HG03196 (cell line): ENCODE measurements around the gene OVCA2.

Experiments
- ATAC-seq: cut with Tn5 transposase; IDR thresholded peaks from one replicate; pipeline ENCODE4 v1.9.1; 2021; ENCODE audit not compliant: unreplicated experiment

OVCA2 gene

DNA sequence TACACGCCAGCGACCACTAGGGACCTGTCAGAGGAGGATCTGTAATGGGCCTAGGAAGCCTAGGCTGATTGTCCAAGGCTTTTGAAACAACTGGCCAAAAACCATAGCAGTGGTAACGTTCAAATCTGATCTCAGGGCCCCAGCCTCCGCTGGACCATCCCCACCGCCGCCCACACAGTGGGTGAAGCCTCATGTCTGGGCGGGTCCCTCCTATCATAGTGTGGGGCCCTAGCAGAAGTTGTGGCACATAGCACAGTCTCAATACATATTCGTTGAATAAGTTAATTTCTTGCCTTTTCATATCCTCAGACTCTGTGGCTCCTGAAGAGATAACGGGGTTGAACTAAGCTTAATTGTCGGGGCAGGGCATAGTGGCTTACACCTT is 11.1 kb upstream of the OVCA2 start:
- no peak for ATAC-seq

DNA sequence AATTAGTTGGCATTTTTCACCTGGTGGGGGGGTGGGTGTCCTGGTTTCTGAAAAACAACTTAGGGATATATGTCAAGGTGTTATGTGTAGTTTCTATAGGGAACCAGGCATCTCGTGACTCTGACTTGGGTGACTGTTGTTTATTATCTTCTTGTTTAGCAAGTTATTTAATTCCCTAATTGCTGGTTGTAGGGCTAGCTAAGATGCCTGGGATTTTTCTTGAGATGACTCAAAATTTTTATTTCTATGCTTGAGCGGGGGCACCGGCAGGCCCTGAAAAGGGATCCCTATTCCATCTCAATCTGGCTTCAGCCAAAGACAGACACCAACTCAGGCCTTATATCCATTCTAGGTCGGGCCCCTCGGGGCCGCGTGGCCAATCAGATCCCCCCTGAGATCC is 8.7 kb upstream of the OVCA2 start:
- ATAC-seq, result no peak

DNA sequence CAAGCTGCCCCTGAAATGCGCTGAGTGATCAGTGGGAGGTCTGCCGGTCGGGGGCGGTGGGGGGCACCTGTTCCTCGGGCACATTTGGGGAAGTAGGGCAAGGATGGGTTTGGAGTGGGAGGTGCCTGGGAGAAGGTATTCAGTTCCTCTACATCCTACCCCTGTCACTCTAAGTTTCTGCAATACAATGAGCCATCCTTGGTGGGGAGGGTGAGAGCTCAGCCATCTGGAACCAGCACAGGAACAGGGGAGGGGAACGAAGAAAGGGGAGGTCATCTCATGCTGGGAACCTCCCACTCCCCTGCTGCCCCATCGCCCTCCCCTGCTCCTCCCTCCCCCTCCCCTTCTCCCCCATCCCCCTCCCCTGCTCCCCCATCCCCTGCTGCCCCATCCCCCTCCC is 7.7 kb upstream of the OVCA2 start:
- ATAC-seq, result no peak

DNA sequence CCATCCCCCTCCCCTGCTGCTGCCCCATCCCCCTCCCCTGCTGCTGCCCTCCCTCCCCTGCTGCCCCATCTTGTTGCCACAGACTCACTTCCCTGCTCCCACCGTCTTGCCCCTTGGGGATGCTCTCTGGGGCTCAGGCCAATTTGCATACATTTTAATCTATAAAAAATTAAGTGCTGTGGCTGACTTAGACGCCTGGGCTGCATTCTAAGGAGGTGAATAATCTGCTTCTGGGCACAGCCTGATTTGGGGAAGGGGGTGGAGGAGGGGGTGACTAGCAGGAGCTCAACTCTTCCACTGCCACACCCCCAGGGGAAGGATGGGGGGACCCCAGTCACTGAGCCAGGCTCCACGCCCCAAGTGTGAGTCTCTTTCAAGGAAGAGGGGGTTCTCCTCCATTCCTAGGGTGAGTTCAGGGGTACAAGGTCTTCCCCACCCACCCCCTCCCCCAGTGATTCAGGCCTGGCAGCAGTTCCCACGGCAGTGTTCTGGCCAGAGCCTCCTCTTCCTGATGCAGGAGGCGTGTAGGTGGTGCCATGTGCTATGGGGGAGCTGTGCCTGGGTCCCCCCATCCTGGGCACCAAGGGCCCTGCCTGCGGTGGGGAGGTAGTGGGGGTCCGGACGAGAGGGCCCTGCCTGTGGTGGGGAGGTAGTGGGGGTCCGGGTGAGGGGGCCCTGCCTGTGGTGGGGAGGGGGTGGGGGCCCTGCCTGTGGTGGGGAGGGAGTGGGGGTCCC is 6.8 kb upstream of the OVCA2 start:
- ATAC-seq, result no peak

DNA sequence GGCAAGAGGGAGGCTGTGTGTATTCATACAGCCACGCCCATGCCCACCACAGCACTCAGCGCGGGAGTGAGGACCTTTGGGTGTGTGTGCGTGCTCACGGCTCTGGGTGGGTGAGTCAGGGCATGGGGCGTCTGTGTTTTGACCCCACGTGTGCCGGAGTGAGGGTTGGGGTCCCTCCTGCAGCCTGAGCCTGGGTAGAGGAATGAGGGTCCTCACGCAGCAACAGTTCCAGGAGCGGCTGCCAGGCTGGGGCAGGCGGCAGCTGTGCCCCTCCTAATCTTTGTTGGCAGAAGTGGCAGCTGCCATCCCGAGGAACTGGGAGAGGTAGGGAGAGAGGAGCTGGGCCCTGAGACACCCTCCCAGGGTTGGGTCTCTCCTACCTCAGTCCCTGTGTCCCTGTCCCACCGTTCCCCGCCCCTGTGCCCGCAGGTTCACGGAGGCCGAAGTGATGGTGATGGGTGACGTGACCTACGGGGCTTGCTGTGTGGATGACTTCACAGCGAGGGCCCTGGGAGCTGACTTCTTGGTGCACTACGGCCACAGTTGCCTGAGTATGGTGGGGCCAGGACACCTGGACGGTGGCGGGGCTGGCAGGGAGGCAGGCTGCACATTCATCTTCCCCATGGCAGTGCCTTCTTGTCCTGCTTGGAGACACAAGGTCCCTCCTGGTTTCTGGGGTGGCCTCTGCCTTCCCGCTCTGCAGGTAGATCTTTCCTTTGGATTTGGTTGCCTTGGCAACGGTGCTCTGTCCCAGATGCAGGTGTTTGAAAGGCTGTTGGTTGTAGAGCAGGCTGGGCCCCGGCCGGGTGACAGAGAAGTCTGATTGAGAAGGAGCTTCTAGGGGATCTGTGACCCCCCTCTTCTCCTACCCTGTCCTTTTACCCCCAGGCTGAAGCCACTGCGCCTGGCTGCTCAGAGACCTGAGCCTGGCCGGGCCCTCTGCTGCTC is 6.0 kb upstream of the OVCA2 start:
- ATAC-seq, result no peak

DNA sequence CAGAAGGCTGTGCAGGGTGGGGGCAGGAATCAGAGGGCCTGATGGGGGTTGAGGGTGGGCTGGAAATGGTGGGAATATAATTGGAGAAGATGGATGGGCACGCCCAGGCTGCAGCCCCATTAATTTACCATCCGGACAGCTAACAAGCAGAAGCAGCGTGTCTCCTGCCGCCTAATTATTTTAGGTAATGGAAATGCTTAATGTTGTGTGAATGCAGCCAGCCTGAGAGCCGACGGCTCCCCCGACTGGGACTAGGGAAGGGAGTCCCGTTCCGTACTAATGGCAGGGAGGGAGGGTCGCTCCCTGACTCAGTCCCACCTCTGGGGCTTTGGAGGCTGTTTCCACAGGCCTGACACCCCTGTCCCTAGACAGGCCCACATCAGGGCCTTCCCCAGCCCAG is 4.7 kb upstream of the OVCA2 start:
- ATAC-seq, result no peak

DNA sequence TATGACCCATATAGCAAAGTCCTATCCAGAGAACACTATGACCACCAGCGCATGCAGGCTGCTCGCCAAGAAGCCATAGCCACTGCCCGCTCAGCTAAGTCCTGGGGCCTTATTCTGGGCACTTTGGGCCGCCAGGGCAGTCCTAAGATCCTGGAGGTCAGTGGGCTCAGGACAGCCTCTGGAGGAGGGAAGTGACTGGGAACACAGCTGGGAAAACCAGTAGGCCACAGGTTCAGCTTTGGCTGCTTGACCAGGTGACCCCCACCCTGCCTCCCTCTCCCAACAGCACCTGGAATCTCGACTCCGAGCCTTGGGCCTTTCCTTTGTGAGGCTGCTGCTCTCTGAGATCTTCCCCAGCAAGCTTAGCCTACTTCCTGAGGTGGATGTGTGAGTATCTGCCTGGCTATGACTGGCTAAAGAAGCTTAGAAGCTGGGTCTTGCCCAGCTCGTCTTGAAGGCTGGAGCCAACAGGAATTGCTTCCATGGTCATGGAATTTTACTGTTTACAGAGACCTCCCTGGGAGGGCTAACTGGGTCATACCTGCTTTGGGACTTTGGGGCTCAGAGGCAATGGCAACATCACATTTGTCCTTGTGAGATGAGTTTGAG is 1.5 kb upstream of the OVCA2 start:
- ATAC-seq, result no peak

DNA sequence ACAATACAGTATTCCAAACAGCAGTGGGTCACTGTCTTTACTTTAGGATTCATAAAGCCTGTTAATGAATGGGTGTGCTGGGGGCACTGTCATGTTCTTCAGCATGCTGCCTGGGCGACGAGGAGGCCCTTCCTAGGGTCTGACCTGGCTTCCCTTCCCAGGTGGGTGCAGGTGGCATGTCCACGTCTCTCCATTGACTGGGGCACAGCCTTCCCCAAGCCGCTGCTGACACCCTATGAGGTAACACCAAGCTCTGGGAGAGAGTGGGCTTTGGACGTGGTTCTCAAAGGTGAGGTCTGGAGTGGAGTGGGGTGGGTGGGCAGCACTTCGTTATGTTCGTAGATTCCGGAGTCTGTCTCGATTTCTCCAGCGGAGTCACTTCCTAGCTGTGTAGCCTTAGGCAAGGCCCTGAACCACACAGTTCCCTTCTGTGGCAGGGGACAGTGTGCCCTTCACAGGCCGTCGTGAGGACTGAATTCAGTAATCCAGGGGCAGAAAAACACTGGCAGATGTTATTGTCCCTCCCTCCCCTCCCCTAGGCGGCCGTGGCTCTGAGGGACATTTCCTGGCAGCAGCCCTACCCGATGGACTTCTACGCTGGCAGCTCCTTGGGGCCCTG is 771 bp upstream of the OVCA2 start:
- ATAC-seq, result no peak

DNA sequence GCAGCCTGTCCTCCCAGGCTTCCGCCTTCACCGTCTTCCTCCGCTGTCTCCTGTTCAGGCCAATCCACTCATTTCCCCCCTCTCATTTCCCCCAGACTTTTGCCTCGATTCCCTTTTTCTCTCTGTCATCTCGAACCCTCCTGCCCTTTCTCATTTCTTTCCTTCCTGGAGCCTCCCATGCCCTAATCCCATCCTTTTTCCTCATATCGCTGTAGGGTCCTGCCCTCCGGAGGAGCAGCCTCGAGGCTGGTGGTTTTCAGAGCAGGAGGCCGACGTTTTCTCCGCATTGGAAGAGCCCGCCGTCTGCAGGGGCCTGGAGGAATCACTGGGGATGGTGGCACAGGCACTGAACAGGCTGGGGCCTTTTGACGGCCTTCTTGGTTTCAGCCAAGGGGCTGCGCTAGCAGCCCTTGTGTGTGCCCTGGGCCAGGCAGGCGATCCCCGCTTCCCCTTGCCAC is 597 bp downstream of the OVCA2 start:
- ATAC-seq, result peak; percentile 1

DNA sequence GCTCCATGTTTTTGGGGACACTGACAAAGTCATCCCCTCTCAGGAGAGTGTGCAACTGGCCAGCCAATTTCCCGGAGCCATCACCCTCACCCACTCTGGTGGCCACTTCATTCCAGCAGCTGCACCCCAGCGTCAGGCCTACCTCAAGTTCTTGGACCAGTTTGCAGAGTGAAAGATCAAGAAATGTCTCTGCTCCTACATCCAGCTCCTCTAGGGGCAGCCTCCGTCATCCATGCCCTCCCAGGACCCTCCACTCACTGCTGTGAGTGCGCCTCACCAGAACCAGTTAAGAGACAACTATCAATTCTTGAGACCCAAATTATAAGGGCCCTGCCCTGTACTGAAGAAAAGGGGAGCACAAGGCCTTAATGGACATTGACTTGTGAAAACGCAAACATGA is 1.1 kb downstream of the OVCA2 start:
- ATAC-seq, result no peak

DNA sequence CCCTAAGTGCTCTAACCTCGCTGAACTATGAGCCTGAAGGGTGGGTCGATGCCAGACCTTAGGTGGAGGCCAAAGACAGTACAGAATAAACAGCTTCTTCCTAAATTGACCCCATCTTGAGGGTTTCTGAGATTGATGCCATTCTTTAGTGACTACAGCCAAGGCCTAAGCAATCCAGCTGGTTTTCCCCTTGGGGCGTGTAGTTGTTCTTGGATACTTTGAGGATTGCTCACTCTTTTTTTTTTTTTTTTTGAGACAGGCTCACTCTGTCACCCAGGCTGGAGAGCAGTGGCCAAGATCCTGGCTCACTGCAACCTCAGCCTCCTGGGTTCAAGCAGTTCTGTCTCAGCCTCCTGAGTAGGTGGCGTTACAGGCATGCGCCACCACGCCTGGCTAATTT is 2.0 kb downstream of the OVCA2 start:
- no peak for ATAC-seq

DNA sequence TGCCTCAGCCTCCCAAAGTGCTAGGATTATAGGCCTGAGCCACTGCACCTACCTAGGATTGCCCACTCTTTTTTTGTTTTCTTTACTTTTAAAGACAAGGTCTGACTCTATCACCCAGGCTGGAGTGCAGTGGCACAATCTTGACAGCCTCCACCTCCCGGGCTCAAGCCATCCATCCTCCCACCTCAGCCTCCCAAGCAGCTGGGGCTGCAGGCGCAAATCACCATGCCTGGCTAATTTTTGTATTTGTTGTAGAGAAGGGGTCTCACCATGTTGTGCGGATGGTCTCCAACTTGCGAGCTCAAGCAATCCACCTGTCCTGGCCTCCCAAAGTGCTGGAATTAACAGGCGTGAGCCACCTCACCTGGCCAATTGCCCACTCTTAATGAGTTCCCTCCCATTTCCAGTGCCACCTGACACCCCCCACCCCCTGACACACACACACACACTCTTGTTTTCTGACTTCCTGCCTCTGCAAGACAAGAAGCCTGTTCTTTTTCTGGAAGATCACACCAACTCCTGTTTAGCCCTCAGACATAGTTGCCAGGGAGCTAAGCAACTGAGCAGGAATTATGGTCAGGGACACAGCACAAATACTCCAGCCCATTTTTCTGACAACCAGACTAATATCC is 2.6 kb downstream of the OVCA2 start:
- no peak for ATAC-seq

DNA sequence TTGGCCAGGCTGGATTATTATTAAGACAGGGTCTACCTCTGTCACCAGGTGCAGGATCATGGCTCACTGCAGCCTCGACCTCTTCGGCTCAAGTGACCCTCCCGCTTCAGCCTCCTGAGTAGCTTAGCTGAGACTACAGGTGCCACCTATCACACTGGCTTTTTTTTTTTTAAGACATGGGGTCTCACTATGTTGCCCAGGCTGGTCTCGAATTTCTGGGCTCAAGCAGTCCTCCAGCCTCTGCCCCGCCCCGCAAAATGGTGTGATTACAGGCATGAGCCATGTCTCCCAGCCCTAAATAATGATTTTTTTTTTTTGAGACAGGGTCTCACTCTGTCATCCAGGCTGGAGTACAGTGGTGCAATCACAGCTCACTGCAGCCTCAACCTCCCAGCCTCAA is 5.8 kb downstream of the OVCA2 start:
- no peak for ATAC-seq

DNA sequence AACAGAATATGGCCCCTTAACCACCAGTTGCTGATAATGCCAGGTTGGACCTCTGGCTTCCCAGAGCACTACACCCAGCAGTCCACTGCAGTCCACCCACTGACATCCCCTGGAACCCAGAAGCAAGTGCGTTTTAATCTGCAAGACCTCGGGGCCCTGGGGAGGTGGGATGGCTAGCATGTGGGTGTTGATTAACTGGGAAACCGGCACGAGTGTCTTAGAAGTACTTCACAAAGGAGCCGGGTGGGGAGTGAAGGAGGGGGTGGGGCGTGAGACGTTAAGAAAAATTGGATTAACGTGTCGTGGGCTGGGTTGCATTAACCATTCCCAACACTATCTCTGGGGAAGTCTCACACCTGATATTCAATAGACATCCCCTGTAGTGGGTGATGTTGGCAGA is 7.0 kb downstream of the OVCA2 start:
- no peak for ATAC-seq

DNA sequence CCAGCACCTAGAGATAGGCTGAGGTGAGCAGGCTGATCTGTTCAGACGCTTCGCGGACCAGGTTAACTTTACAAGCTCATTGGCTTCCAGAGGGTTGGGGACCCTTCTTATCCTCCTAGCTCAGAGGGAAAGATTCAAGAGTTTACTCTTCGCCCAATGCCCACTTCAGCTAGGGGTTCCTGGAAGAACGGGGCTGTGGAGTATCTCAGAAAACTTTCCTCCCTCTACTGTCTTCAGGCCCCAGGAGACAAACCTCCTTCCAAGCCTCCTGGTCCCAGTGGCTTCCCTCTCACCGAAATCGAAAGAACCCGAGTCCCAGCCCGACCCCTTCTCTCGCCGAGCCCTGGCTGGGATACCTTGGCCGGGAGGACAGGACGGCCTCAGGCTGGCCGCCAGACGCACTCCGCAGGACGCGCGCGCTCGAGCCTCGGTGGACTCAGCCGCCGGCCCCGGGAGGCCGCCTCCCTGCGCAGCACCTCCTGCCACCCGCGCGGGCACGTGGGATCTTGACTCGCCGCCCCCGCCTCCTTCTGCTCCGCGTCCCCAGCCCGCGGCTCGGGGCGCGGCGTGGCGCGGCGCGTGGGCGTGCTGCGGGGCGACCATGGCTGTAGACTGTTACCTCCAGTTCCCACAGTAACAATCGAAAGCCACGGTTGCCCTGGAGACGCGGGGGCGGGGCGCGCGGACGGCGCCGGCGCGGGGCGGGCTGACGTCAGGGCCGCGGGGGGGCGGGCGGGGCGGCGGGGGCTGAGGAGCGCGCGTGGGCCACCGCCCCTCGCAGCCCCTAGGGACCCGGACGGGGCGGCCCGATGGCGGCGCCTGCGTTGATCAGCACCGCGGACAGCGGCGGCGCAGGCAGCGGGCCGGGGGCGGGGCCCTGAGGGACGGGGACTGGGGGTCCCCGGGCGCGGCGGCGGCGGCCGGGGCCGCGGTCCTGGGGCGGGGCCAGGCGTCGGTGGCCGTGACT is 7.8 kb downstream of the OVCA2 start:
- ATAC-seq, result peak; percentile 48

DNA sequence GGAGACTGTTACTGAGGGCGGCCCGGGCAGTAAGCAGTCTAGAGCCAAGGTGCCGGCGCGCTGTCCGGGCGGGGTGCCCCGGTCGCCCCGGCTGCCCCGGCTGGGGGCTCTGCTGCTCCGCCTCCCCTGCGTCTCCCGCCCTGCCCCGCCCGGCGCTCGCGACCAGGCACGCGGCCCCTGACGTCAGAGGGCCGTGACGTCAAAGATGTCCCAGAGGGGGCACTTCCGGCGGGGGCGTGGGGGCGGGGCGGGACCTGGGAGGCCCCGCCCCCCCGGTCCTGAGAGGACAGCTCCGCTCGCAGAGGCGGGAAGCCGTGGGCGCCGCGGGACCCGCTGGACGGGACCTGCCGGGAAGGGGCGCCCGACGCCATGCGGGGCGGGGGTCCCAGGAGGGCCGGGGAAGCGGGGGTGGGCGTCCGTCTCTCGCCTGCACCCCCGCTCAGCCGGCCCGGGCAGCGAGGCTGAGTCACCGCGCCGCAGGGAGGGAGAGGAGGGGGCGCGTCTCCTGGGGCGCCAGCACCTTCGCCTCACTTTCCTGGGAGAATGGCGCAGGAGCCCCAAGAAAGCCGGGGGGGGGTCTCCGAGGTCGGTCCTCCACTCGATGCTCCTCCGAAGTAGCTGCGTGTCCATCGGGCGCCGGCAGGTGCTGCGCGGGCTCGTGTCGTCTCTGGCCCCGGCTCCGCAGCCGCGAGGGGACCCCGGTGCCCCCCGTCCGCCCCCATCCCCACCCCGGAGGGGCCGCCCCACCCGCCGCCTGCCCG is 8.7 kb downstream of the OVCA2 start:
- ATAC-seq, result peak; percentile 8

DNA sequence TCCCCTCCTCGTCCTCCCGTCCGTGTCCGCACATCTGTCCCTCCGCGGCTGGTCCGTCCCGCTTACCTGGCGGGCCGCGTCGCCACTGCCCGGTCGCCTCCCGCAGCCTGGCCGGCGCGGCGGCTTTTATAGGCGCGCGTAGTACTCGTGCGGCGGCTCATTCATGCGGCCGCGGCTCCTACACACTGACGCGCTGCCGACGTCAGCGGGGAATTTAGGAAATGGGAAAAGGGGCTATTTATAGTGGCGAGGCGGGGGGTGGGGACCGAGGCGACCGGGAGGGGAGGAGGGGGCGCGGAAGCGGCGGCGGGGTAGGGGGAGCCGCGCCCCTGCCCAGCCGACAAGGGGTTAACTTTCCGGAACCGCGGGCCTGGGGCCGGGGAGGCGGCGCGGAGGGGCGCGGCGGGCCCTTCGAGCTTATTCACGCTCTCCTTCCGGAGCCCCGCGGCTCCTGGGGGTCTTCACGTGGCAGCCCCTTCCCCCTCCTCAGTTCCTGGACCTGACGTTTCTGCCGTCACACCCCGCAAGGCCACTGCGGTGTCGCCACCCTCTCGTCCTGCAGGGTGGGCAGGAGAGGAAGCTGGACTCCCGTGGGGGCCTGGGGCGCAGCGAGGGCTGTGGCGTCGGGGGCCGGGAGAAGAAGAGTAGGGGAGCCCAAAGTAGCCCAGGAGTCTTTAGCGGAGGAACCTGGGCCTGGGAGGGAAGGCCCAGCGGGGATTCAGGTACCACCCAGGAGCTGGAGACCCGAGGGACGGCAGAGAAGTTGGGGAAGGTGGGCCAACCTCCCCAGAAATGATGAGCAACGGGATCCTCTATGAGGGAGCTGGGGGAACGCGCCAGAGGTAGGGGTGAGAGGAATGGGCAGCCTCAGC is 9.5 kb downstream of the OVCA2 start:
- no peak for ATAC-seq

DNA sequence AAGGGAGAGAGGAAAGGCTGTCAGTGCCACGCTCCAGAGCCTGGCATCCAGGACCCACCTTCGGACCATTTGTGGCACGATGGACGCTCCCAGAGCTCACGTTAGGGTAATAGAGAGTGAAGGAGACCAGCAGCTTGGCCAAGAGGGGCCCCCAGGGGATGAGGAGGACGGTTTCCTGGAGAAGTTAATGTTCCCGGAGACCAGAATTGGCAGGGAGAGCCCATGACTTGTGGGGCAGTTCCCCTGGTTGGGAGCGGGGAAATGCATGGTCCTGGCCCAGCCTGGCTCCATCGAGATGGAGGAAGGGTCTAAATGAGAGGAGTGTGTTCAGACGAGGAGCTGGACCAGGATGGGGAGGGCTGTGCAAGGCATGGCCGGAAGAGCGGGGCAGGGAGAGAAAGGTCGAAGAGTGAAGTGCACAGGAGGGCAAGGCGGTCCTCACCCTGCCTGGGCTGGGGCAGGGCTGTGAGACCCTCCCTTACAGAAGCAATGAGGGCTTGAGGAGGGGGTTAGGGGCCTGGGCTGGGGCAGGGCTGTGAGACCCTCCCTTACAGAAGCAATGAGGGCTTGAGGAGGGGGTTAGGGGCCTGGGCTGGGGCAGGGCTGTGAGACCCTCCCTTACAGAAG is 10.2 kb downstream of the OVCA2 start:
- no peak for ATAC-seq
